ENCODE measurements around the gene MALT1.
A peak's percentile ranks its signal among the peaks of the same experiment; 100 is the strongest.
"Not testable (repeated sequence)": the region's sequence is repeated elsewhere in the genome, so short reads cannot be mapped to it uniquely, and the experiment has no call there.

The MALT1 gene

DNA sequence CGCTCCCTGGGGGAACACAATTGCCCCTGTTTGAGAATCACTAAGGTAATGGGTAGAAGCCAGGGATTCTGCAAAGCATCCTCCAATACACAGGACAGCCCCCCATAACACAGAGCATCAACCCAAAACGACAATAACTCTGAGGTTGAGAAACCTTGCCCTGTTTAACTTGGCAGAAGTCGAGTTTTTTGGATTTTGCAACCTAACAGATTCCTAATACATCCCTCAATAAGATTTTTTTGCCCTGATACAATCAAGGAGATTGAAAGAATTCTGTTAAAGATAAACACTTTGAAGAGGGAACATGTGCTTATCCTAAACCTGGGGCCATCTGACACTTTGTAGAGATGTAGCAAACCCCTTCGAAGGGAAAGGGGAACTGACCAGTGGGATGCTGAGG, 100.9 kb downstream of the MALT1 start:
- no peak for DNase-seq (ENCODE audit: low read depth in 3 of 3)

DNA sequence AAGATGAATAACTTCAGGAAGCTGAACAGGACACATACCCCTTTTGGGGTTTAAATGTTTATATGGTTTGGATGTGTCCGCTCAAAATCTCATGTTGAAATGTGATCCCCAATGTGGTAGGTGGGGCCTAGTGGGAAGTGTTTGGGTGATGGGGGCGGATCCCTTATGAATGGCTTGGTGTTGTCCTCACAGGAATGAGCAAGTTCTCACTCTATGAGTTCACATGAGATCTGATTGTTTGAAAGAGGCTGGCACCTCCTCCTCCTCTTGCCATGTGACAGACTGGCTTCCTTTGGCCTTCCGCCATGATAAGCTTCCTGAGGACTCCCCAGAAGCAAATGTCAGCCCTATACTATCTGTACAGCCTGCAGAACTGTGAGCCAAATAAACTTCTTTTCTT, 104.8 kb downstream of the MALT1 start:
- no peak for DNase-seq (ENCODE audit: low read depth in 3 of 3)

DNA sequence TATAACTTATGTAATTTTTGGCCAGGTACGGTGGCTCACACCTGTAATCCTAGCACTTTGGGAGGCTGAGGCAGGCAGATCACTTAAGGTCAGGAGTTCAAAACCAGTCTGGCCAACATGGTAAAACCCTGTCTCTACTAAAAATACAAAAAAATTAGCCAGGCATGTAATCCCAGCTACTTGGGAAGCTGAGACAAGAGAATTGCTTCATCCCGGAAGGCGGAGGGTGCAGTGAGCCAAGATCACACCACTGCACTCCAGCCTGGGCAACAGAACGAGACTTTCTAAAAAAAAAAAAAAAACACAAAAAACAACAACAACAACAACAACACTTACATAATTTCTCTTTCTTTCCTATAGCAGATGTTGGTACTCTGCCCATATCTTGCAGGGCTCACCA, 105.3 kb downstream of the MALT1 start:
- DNase-seq (ENCODE audit: low read depth in 3 of 3), result not testable (repeated sequence)

DNA sequence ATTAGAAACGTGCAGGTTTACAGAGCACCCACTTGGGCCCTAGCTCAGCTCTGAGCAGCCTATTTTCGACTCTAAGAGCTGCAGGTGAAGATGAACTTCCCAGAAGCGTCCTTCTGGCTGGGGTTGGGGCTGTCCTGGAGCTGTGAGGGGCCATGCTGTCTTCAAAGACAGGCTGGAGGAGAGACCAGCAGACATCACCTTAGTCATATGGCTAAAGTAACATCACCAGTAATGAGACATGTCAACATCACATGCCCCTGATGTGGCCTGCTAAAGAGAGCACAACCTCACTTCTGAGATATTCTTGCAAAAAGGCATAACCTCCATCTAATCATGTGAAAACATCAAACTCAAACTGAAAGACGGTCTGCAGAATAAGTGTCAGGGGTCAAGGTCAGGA, 106.2 kb downstream of the MALT1 start:
- DNase-seq (ENCODE audit: low read depth in 3 of 3), result no peak

DNA sequence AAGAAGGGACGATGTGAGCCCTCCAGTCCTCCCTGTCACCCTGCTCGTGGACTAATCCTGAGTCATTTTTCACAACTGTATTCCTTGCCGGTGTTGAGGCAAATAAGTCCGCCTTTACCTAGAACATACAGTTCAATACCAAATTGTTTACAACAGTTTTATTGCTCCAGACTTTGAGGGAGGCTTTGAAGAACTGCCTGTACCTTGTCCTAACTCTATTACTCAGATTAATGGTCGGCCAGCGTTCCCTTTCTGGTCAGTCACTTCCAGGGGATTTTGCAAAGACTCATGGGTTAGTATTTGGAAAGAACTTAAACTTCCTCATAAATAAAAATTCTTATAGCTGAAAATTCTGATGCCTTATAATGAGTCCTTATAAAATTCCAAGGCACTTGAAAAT, 108.3 kb downstream of the MALT1 start:
- DNase-seq (ENCODE audit: low read depth in 3 of 3), result no peak

DNA sequence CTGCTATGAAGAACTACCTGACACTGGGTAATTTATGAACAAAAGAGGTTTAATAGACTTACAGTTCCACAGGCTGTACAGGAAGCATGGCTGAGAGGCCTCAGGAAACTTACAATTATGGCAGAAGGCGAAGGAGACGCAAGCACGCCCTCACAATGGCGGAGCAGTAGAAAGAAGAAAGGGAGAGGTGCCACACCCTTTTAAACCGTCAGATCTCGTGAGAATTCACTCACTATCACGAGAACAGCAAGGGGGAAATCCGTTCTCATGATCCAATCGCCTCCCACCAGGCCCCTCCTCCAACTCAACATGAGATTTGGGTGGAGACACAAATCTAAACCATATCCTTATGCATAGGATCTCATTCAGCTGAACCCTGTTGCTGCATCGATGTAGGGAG, 108.8 kb downstream of the MALT1 start:
- DNase-seq (ENCODE audit: low read depth in 3 of 3), result no peak

DNA sequence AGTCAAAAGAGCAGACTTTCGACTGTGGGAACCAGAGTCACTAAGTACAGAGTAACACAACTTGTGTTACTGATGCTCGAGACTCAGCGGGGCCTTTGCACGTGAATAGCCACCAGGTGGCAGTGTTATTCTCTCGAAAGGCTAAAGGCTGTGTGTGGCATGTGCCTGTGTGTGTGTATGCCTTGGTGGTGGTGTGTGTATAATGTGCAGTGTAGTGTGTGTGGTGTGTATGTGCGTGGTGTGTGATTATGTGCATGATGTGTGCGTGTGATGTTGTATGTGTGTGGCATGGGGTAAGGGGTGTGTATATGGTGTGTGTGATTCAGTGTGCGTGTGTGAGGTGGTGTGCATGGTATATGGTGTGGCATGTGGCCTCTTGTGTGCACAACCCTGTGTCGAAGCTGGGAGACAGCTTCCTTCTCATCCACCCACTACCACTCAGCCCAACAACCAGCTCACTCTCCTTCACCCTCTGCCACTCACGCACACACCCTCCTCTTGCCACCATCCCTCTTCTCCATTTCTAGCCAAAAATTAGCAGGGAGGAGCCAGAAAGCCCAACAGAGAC, 110.4 kb downstream of the MALT1 start:
- DNase-seq (ENCODE audit: low read depth in 3 of 3), result peak; percentile 36 to 40 (median 40)

DNA sequence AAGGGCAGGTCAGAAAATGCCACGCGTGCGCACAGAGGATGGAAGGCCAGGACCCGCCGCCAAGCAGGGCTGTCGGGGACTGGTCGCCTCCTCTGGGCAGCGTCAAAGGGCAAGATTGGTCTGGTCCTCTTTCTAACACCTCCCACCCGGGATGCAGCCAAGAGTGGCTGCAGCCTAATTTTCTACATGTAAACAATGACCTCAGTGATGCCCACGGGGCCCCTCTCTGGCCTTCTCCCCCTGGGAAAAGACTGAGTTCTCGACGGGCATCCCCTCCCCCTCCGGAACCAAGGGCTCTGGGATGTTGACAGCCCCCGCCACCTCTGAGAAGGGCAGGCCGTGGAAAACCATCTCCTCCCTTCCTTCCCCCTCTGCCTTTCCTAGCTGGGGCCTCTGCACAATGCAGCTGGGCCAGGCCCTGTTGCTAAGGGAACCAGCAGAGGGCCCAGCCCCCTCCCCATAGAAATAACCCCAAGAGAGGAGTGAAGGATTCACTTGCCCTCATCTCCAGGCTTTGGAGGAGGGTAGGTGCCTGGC, 113.4 kb downstream of the MALT1 start:
- DNase-seq (ENCODE audit: low read depth in 3 of 3), result no peak

DNA sequence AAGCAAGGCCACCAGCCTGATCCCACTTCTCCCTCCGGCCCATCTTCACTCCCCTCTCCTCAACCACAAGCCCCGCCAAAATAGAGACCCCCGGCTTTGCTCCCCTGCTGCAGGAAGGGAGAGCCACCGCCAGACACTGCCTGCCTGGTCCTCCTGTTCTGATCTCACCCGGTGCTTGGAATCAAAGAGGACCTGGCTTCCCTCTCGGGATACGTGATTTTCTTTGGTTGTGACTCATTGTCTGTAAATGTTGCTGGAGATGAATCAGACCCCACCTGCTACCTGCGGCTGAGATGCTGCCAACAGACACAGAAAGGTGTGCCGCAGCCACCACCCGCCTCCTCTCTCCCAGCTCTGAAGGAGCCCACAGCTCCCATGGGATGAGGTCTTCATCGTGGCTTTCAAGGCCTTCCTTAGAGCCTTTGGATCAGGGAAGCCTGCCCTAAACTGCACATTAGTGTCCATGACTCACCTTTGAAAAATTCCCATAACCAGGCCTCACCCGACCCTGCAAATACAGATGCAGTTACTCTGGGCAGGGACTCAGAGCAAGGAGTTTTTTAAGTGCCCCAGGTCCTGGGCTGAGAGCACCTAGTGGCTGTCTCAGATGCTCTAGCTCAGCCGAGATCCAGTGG, 114.0 kb downstream of the MALT1 start:
- DNase-seq (ENCODE audit: low read depth in 3 of 3), result no peak

DNA sequence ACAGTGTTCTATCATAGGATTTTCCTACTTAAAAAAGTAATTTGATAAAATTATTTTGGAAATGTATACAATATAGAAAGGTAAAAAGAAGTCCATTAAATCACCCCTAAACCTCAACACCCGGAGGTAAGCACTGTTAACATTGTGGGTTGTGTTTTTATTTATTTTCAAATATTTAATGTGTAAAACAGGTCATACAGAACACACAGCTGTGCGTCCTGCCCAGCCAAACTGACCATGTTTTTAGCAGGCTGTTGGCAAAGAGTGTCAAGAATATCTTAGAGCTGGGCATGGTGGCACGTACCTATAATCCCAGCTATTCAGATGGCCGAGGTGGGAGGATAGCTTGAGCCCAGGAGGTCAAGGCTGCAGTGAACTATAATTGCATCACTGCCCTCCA, 114.6 kb downstream of the MALT1 start:
- no peak for DNase-seq (ENCODE audit: low read depth in 3 of 3)

DNA sequence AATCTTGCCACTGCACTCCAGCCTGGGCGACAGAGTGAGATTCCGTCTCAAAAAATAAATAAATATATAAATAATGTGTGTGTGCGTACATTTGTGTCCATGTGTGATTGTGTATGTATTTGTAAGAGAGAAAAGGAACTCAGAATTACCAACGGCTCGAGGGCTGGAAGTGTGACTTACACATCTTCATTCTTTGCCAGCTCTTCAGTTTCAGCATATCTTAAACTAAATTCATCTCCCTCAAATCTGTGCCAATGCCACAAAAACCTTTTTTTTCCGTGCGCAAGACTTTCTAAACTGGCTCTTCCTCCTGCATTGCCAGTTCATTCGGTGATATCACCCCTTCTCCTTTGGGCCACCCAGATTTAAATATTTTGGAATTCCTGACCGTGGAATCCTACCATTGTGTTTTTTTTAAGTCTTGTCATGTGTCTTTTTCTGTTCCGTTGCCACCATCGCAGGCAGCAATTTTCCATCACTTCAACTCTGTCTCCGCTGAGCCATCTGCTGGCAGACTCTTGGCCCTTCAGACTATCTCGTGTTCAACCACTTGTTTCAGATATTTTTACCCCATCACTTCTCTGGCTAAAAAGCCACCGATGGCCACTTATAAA, 116.4 kb downstream of the MALT1 start:
- DNase-seq (ENCODE audit: low read depth in 3 of 3), result no peak

DNA sequence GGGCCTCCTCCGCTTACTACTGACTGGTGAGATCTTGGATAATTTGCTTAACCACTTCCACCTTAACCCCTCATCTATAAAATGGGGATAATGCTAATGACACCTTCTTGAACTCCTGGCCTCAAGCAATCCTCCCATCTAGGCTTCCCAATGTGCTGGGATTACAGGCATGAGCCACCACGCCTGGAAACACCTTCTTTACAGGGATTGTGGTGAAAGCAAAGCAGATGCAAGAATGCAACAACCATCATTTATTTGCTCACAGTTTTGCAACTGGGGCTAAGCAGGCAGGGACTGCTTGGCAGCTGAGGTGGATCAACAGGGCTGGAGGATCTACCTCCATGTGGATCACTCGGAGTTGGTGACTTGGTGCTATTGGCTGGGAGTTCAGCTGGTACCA, 117.2 kb downstream of the MALT1 start:
- no peak for DNase-seq (ENCODE audit: low read depth in 3 of 3)

DNA sequence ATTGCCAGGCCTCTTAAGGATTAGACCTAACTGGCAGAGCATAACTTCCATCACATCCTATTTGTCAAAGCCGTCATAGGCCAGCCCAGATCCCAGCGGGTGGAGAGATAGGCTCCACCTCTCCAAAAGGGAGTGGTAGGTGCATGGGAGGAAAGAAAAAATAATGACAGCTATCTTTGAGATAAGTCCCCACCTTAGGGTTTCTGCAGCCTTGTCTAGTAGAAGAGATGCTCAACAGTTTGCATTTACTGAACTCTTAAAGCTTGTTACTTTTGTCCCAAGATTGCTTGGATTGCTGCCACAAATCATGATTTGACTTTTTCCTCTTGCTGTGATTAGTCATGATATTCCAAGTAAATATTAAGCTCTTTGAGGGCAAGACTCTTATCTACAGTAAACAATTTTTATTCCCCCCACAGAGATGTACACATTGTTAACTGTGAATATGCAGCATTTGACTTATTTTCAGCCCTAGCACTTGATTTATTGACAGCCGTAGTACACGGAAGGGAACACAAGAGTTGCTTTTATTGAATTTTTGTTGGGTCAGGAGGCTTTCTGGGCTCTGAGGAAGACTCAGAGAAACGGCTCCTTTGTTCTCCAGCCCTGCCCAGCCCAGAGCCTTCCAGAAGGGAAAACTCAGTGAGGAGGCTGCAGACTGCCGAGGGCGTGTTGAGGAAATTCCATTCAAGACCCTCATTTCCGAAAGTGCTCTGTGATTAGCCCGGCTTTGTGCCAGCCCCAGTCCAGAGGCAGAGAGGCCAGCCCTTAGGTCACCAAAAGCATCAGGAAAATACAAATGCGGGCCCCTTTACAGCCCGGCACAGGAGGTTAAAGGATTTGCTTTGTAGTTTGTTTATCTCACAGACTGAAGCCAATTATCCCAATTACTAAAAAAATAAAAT, 118.0 kb downstream of the MALT1 start:
- no peak for DNase-seq (ENCODE audit: low read depth in 3 of 3)

DNA sequence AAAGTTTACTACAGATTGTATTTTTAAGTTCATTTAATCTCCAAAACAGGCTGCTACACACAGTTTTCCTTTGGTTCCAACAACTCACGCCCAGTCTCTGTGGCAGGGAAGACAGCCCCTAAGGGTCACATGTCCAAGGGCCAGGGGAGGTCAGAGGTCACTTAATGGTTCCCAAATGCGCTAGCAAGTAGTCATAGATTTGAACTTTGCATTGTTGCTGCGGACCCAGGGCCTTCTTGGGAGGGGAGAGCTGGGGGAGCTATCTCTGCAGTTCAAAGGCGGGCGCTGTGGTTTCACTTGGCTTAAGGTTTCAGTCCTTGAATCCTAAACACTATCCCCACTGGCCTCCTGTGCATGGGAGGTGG, 118.6 kb downstream of the MALT1 start:
- DNase-seq (ENCODE audit: low read depth in 3 of 3), result no peak

DNA sequence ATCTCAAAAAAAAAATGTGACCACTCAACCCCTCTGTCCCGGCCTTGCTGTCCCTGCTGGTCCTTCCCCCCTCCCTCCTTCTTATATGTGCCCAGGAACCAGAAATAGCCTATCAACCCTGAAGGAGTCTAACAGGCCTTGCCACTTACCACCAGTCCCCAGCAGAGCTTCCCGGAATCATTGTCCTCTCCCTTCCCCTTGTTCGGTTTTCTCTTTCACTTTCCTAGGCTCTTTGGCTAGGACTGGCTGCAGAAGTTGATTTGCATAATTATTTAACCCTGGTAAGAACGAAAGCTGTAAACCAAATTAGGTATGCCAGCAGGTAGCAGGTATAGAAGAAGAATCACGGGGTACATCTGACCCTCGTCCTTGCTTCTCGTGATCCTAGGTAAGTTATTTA, 120.8 kb downstream of the MALT1 start:
- no peak for DNase-seq (ENCODE audit: low read depth in 3 of 3)

DNA sequence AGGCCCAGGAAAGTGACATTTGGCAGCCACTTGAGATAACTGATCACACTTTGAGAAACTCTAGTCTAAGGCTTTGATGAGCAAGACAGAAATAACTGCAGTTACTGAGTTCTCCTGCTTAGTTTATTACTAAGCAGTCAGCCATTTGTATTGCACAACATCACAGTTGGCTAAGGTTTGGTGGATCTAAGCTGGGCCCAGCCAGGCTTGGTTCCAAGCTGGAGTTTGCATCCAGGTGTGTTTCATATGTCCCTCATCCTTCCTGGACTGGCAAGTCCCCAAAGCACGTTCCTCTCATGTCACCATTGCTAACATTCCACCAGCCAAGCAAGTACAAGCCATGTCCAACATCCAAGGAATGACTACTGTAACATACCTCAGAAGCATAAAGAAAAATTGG, 122.1 kb downstream of the MALT1 start:
- DNase-seq (ENCODE audit: low read depth in 3 of 3), result no peak

DNA sequence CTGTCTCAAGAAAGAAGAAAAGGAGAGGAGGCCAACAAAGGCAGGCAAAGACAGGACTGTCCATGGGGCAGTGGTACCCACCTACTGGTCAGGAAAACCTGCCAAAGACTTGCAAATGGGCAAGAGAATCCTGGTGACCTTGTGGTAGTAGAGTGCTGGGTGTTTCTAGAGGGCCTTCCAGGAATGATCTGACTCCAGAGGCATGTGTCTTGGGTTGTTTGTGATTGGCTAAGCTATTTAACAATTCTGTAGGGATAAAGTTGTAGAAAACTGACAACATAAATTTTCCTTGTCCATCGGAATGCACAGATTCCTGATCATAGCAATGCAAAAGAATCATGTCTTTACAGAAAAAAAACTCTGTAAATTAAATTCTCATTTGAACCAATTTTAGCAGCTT, 125.0 kb downstream of the MALT1 start:
- no peak for DNase-seq (ENCODE audit: low read depth in 3 of 3)

DNA sequence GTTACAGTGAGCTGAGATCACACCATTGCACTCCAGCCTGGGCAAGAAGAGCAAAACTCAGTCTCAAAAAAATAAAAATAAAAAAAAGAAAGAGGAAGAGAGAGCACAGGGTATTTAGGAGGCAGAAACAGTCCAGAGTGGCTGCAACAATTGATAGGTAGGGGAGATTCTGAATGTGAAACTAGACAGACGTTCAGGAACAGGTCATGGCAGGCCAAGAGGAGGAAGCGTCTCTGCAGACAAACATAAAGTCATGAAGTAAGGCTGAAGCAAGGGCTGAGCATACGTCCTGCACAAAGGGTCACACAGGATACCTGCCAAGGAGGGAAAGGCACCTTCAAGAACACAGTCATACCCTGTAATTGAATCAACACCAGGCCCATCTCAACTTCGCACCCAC, 129.3 kb downstream of the MALT1 start:
- DNase-seq (ENCODE audit: low read depth in 3 of 3), result no peak

DNA sequence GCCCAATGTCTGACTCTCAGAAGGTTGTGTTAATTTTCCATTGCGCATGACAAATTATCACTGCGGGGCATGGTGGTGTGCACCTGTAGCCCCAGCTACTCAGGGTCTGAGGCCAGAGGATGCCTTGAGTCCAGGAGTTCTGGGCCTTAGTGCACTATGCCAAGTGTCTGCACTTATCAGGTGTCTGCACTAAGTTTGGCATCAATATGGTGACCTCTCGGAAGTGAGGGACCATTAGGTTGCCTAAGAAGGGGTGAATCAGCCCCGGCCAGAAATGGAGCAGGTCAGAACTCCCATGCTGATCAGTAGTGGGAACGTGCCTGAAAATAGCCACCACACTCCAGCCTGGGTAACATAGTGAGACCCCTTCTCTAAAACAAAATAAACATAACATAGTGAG, 131.7 kb downstream of the MALT1 start:
- no peak for DNase-seq (ENCODE audit: low read depth in 3 of 3)

DNA sequence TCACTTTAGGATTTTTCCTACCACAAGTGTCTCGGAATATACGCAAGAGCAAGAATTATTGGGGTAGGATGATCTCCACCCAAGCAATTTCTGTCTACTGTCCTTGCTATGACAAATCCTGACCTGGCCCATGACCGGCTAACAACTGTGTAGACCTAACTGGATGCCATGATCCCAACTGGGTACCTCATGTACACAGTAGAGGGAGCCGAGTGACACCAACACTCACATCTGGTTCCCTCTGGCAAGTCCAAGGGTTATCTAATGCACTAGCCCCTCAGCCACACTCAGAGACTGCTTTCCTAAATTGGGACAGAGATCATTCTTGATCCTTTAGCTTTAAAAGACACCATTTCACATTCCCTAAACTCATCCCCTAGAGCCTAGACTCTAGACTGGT, 132.7 kb downstream of the MALT1 start:
- DNase-seq (ENCODE audit: low read depth in 3 of 3), result no peak

Data from stimulated activated CD4-positive, alpha-beta T cell treated with anti-CD3 and anti-CD28 coated beads, TNF-alpha, amount 100 ng/mL, for 4 hours (primary cell).